Spleen (tissue), 7 donors: ENCODE data around the gene PDCD11.

ENCODE experiments used
- CTCF ChIP-seq, 11 experiments: fragments of 200-600 bp in 7 of 11; fragments of 450-650 bp in 4 of 11; sonication (generic) in 4 of 11; IDR thresholded peaks in 8 of 11; conservative IDR thresholded peaks in 3 of 11; 1 replicate in 7 of 11; 2 replicates in 4 of 11; pipeline versions ENCODE4 v1.4.0 to v1.8.0; 2016 to 2021; ENCODE audit warnings: antibody characterized with exemption in 11 of 11, inconsistent platforms in 4 of 11, mild to moderate bottlenecking in 1 of 11
- POLR2A ChIP-seq, 3 donors: fragments of 450-650 bp; IDR thresholded peaks; one replicate each; pipeline ENCODE4 v1.5.1; 2017; ENCODE audit warnings: antibody characterized with exemption in 3 of 3, mild to moderate bottlenecking in 1 of 3
- POLR2AphosphoS5 ChIP-seq, 3 donors: sonication (generic); formaldehyde crosslinking; IDR thresholded peaks; one replicate each; pipeline ENCODE4 v1.5.1; 2017; ENCODE audit warnings: antibody characterized with exemption in 3 of 3
- donor health status: DM: no; HTN: no; CAD: no; lungs with moderate emphysema.
- donor health status: DM: no; HTN: no; CAD: no.
- donor health status: DM: no; HTN: no; CAD: no.

DNA sequence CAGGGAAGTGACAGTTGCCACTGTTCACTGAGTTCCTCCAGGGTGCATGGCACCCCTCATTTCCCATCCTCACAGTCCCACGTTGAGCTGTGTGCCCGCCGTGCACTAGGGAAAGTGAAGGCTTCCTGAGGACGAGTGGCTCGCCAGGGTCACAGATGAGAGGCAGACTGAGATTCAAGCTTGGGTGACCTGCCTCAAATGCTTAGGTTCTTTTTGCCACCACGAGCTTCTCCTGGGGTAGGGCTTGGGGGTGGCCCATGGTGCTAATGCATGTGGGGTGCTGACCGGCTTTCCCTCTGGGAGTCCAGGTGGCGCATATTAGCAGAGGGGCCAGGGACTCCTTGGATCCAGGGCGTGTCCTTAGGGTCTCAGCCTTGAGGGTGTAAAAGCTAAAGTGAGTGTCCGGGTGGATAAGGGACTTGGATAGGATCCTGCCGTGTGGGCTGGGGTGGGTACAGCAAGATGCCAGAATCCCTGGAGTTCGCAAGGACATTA, 53.8 kb downstream of the PDCD11 start:
- TF ChIP-seq CTCF (IDR thresholded peaks at IDR 0.05 in 8 of 11, conservative IDR thresholded peaks at IDR 0.05 in 3 of 11): no peak
- no peak for TF ChIP-seq POLR2A (IDR thresholded peaks at IDR 0.05)
- no peak for TF ChIP-seq POLR2AphosphoS5 (IDR thresholded peaks at IDR 0.05)
